ENCODE results near the gene IFNAR1.
"Not testable (repeated sequence)": the region's sequence is repeated elsewhere in the genome, so short reads cannot be mapped to it uniquely, and the experiment has no call there.

The IFNAR1 gene

GRCh38 chr21:33348706-33349105 lies 23.9 kb downstream of the IFNAR1 start:
- no peak for DNase-seq (ENCODE audit: low read depth in 2 of 2)

DNA sequence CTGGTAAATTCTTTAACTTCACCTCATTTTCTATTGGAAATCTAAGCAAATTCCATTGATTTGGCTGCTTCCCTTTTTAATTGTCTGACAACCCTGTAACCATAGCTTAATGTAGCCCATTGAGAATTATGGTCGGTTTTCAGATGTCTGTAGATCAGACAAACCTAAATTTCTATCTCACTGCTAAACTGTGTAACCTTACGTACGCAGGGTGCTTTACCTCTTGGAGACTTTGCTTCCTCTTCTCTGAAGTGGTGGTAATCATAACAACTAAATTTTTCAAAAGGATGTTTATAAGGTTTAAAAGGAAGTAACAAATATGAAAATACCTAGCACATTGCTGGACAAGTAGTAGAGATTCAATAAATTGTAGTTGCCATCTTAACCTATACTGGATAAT lies 25.9 kb downstream of the IFNAR1 start:
- no peak for DNase-seq (ENCODE audit: low read depth in 2 of 2)

GRCh38 chr21:33355355-33355754 lies 30.6 kb downstream of the IFNAR1 start:
- DNase-seq (ENCODE audit: low read depth in 2 of 2) = no peak

DNA sequence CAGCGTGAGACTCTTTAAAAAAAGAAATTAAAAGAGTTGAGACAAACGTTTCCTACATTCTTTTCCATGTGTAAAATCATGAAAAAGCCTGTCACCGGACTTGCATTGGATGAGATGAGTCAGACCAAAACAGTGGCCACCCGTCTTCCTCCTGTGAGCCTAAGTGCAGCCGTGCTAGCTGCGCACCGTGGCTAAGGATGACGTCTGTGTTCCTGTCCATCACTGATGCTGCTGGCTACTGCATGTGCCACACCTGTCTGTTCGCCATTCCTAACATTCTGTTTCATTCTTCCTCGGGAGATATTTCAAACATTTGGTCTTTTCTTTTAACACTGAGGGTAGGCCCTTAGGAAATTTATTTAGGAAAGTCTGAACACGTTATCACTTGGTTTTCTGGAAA lies 31.2 kb downstream of the IFNAR1 start:
- no peak for DNase-seq (ENCODE audit: low read depth in 2 of 2)

DNA sequence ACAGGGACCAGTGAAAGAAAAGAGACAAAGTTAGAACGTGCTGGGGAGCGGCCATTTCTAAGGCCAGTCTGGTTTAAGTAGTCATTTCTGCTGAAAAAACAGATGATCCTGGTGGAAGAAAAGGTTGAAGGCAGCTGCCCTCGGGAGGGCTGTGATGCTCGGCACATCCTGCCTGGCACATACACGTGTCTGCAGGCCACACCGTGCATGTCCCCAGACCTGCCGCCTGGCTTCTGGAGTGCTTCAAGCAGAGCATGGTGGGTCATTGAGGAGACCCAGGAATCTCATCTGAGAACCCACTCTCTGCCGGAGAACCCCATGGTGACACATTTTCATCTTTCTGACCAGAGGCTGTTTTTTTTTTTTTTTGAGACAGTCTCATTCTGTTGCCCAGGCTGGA lies 32.4 kb downstream of the IFNAR1 start:
- DNase-seq (ENCODE audit: low read depth in 2 of 2) = no peak

GRCh38 chr21:33359446-33359845 lies 34.7 kb downstream of the IFNAR1 start:
- no peak for DNase-seq (ENCODE audit: low read depth in 2 of 2)

DNA sequence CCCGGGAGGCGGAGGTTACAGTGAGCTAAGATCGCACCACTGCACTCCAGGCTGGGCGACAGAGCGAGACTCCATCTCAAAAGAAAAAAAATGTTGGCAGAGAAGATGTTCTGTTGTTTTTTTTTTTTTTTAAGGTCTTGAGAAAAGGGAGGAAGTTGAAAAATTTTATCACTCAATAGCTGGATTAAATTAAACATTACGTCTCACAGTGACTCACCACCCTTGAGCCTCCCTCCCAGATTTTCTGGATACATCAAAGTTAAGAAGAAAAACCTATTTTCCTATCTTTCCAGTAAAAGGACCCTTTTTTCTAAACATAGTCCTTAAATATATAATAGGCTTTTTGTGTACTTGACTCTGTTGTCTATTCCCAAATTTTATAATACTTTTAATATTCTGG lies 35.5 kb downstream of the IFNAR1 start:
- DNase-seq (ENCODE audit: low read depth in 2 of 2) = no peak

DNA sequence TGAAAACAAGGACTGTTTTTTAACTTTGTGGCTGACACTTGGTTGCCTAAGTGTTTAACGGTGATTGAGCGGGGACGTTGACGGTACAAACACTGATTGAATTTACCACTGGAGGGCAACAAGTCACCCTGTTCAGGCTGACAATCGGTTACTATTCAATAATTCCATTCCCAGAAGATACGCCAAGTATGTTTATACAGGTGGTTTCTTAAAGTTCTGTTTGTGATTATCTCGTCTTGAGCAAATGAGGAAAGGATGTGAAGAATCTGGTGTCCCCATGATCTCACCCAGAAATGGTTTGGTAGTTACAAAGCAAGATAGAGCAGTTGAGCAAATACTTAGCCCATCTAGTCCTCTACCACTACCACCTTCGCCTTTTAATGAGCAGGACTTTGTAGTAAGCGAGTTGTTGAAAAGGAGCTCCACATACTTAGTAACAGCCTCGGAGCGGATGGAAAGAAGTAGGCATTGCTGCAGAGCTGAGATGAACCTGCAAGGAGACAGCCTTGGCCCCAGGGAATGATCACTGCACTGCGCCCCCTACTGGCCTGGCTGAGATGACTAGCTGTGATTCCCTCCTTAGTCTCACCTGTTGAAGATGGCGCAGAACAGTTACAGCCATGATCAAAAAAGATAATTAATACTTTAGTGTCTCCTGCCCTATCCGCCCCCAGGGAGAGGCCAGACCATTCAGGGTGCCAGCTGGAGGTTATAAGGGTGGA lies 36.3 kb downstream of the IFNAR1 start:
- DNase-seq (ENCODE audit: low read depth in 2 of 2) = peak; percentile 60 to 70

GRCh38 chr21:33362044-33362555 lies 37.3 kb downstream of the IFNAR1 start:
- peak in 1 of 2 donors; percentile 32 for DNase-seq (ENCODE audit: low read depth in 2 of 2)

- not testable (repeated sequence) for DNase-seq (ENCODE audit: low read depth in 2 of 2)
Measured at GRCh38 chr21:33363911-33364609, 39.3 kb downstream of the IFNAR1 start.

DNA sequence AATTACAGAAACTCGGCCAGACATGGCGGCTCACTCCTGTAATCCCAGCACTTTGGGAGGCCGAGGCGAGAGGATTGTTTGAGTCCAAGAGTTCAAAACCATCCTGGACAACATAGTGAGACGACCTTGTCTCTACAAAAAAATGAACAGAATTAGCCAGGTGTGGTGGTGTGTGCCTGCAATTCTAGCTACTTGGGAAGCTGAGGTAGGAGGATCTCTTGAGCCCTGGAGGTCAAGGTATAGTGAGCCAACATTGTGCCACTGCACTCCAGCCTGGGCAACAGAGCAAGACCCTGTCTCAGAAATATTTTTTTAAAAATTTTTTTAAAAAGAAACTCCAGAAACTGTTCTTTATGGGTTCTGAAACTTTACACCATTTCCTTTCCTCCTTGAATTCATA lies 40.1 kb downstream of the IFNAR1 start:
- no peak for DNase-seq (ENCODE audit: low read depth in 2 of 2)

DNA sequence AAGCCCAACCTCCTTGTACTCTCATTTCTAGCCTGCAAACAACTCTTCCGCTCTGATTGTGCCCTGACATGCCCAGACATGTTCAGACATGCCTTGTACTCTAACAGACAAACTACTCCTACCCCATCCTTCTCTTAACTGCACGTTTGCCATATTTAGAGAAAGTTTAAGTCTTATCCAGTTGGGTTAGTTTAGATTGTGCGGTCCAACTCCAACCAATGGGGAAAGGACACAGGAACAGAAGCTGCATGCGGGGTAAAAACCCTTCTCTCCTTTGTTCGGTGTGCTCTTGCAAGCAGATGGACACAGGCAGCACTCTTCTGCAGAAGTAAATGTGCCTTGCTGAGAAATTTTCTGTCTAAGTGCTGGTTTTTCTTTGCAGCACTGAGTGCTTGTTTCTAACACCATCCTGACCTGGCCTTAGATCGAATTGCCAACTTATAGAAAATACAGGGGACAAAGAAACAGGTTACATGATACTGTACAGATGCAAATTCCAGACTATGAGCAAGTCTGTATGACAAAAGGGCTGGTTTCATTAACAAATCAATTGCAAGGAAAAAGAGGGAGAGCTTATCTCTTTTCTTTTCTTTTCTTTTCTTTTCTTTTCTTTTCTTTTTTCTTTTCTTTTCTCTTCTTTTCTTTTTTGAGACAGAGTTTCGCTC lies 42.7 kb downstream of the IFNAR1 start:
- DNase-seq (ENCODE audit: low read depth in 2 of 2) = no peak

- DNase-seq (ENCODE audit: low read depth in 2 of 2) = no peak
Measured at GRCh38 chr21:33368124-33368523, 43.4 kb downstream of the IFNAR1 start.

GRCh38 chr21:33368576-33368975 lies 43.8 kb downstream of the IFNAR1 start:
- no peak for DNase-seq (ENCODE audit: low read depth in 2 of 2)

DNA sequence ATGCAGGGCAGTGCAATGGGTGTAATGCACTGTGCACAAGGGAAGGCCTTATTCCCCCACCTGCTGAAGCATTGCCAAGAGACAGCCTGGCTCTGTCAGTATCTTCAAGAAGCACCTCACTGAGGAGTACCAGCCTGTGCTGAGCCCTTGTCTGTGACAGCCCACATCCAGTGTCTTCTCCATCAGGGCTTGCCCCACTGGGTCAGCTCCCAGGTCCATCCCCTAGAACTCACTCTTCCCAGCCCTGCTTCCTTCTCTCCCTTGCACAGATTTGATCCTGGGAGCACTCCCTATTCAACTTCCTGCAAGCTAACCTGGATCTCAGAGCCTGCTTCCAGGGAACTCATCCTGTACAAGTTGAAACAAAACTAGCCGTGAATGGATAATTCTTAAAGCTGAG lies 44.8 kb downstream of the IFNAR1 start:
- DNase-seq (ENCODE audit: low read depth in 2 of 2) = no peak

DNA sequence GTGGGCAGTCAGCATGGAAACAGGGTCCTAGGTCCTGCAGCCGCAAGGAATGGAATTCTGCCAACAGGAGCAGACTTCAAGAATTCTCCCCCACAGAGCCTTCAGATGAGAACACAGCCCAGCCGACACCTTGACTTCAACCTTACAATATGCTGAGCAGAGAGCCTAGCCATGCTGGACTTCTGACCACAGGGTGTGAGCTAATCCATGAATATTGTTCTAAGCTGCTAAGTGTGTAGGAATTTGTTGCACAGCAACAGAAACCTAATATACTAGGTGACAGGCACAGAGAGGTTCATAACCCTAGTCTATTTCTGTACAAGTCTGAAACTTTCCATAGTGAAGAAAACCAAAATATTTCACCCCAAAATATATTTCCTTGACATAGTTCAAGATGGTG lies 45.5 kb downstream of the IFNAR1 start:
- no peak for DNase-seq (ENCODE audit: low read depth in 2 of 2)

DNA sequence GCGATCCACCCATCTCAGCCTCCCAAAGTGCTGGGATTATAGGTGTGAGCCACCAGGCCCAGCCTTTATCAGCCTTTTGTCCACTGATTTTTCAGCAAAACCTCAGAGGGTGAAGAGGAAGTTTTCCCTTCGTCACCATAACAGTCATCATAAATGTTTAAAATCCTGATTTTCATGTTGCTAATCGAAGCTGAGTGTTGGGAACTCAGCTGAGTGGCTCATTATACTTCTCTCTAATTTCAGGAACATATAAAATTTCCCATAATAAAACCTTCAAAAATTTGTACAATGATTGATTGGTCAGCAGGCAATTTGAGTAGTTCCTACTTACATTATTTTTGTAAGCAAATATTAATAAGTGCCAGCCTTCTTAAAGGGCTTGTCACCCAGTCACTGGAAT lies 46.6 kb downstream of the IFNAR1 start:
- DNase-seq (ENCODE audit: low read depth in 2 of 2) = no peak

- DNase-seq (ENCODE audit: low read depth in 2 of 2) = no peak
Measured at GRCh38 chr21:33372582-33372981, 47.8 kb downstream of the IFNAR1 start.

DNA sequence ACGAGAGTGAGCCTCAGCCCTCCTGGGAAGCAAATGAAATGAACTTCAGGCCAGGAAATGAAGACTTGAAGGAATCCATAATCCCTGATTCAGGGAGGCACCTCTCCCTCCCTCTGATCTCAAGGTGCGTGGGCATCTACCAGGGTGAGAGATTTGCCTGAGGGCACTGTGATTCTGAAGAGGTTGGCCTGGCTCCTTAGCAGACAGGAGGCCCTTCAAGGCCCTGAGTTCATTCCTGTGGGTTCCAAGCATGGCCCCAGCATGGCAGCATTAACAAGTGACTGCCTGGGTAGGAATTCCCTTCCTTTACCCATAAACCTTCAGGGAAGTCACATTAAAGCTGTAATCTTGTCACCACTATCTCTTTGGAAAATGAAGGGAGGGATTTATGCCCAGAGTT lies 48.7 kb downstream of the IFNAR1 start:
- DNase-seq (ENCODE audit: low read depth in 2 of 2) = no peak

GRCh38 chr21:33374080-33374449 lies 49.3 kb downstream of the IFNAR1 start:
- no peak for DNase-seq (ENCODE audit: low read depth in 2 of 2)

DNA sequence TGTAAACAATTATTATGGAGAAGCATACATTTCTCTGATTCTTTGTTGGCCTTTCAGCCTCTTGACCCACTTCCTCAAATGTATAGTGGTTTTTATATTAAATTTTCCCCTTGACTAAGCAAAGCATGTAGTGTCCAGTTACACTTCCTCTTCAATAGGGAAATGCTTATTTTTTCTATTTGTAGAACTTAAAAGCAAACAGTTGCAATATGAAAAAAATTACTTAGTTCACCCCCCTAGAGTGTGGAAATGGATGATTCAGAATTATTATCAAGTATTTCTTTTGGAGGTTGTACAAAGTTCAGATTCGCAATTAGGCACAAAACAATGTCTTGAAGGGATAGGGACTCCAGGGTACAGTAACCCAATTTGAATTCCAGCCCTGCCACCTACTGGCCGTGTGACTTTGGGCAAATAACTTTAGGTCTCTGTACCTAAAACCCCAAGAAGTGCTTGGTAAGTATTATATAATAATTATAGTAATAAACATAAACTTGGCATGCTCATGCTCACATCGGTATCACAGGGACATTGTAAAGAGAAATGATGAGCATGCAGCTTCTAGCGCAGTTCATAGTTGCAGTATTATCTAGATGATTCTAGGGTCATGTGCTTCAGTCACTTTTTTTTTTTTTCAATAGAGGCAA lies 49.8 kb downstream of the IFNAR1 start:
- peak in 1 of 2 donors; percentile 35 for DNase-seq (ENCODE audit: low read depth in 2 of 2)

GRCh38 chr21:33375101-33375644 lies 50.4 kb downstream of the IFNAR1 start:
- DNase-seq (ENCODE audit: low read depth in 2 of 2) = no peak

Measured in stimulated activated CD8-positive, alpha-beta memory T cell treated with anti-CD3 and anti-CD28 coated beads, Interleukin-15, amount 100 ng/mL, for 4 hours (primary cell).